A673 (cell line): ENCODE results near the gene ANXA2R.

Experiments
- CTCF ChIP-seq: fragments of 300-800, 200-600 bp; sonication (generic); conservative IDR thresholded peaks from 2 replicates; pipeline ENCODE4 v1.5.1; 2017; ENCODE audit warnings: low read depth, mild to moderate bottlenecking, antibody characterized with exemption, low read length, moderate library complexity, mixed read lengths
- EZH2 ChIP-seq: fragments of 200-600 bp; sonication (generic); IDR thresholded peaks from 2 replicates; pipeline ENCODE4 v1.6.1; 2017; ENCODE audit warnings: borderline replicate concordance, low read depth, mild to moderate bottlenecking, mixed read lengths, antibody characterized with exemption, low read length; ENCODE audit not compliant: poor library complexity, severe bottlenecking

GRCh38 chr5:43036409-43036808 is 3.7 kb downstream of the ANXA2R start:
- TF ChIP-seq CTCF, result no peak
- no peak for TF ChIP-seq EZH2
